ENCODE data around the gene HAO2.

DNA sequence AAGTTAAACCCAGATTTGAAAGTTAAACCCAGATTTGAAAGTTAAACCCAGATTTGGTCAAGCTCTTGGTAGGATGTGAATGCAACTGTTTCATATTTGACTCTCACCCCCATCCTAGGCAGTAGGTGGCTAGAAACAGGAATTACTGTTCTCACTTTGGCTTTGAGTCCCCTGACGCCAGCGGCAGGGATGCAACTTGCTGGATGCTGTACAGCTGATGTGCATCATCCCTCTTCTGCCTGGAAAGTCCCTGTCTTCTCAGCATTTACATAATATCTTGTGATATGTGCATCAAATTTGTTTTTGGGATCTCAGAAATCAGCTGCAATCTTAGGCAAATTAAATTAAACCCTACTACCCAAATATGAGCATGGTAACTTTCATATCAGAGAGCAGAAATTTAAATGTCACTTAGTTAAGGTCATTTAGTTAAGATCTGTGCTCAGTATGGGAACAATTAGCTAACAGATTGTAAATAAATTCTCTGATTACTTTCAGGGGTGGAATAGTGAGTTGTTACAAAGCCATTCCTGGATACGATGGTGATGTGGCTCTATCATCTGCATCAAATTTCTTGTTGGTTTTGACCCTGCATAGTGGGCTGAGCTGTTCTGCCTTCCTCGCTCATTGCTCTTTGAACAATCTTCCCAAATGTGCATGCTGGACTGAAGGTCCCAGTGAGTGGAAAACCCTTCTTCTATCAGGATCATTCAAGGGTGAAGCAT is 6.8 kb upstream of the HAO2 start:
- TF ChIP-seq, protein P1, sequence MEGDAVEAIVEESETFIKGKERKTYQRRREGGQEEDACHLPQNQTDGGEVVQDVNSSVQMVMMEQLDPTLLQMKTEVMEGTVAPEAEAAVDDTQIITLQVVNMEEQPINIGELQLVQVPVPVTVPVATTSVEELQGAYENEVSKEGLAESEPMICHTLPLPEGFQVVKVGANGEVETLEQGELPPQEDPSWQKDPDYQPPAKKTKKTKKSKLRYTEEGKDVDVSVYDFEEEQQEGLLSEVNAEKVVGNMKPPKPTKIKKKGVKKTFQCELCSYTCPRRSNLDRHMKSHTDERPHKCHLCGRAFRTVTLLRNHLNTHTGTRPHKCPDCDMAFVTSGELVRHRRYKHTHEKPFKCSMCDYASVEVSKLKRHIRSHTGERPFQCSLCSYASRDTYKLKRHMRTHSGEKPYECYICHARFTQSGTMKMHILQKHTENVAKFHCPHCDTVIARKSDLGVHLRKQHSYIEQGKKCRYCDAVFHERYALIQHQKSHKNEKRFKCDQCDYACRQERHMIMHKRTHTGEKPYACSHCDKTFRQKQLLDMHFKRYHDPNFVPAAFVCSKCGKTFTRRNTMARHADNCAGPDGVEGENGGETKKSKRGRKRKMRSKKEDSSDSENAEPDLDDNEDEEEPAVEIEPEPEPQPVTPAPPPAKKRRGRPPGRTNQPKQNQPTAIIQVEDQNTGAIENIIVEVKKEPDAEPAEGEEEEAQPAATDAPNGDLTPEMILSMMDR (IDR thresholded peaks at IDR 0.05): no peak
- TF ChIP-seq ZFX (IDR thresholded peaks at IDR 0.05; ENCODE audit: borderline replicate concordance): no peak

Measured in 22Rv1 (cell line).